ENCODE measurements around the gene EYA4.
"Not testable (repeated sequence)": the region's sequence is repeated elsewhere in the genome, so short reads cannot be mapped to it uniquely, and the experiment has no call there.

The EYA4 gene

DNA sequence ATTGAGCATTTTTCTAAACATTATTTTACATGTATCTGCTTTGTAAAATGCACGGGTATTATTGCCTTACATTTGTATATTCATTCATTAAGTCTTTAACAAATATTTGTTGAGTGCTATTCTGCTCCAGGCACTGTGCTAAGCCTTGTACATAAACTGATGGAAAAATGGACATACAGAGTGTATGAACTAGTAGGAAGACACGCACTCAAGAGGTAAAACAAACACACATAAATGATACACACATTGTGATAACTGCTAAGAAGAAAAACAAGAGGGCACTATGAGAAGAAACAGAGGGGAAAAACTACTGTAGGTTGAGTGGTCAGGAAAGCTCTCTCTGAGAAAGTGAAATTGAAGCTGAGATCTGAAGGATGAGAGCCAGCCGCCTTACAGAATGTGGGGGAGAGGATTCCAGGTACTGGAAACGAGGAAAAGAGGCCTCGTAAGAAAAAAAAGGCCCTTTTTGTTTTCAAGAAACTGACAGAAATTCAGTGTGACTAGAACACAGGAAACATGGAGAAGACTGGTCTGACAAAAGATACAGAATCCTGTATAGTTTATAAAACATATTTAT lies 117.5 kb downstream of the EYA4 start:
- no peak for DNase-seq

DNA sequence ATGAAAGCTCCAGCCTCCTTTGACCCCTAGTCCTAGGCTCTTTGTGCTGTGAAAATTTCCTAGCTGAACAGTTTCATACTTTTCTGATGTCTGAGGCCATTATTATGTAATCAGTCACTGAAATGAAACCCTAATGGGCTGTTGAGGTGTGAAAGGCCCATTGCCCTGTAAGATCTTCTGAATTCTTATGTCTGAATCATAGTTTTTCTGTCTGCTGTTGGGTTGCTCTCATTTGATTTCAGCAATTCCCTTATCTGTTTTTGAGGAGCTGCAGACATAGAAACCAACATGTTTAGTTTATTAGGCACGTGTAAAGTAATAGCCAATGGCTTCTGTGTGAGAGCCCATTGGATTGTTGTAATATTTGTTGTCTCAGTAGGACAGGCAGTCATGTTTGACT lies 118.1 kb downstream of the EYA4 start:
- no peak for DNase-seq

DNA sequence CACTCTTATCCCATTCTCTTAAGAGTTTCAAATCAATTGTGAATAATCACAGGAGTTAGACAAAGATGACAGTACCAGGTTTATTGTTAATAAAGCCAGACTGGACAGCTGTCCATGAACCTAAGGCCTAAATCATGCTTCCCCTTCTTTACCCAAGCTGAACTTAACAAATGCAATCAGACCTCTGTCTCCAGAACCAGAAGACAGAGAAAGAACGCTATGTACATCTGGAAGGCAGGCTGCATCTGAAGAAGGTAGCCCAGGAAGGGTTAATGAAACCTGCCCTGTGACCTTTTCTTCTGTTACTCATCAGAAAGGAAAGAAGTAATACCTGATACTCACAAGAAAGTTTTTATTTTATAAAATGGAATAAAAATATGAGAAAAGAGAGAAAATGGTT lies 118.6 kb downstream of the EYA4 start:
- no peak for DNase-seq

DNA sequence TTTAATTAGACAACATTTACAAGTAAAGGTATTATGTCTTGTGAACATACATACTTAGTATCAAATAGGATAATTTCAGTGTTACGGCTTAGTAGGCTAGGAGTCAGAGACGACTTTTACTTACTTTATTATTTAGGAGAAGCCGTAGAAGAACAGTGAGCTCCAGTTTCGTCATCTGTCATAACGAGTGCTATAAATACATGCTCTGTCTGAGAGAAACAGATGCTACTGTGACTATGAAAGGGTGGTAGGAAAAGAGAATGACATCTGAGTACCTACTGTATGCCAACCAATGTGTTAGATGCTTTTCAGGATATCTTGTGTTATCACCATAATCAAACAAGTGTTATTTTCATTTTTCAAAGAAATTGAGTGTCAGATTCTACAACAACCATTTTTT lies 119.0 kb downstream of the EYA4 start:
- DNase-seq: no peak

DNA sequence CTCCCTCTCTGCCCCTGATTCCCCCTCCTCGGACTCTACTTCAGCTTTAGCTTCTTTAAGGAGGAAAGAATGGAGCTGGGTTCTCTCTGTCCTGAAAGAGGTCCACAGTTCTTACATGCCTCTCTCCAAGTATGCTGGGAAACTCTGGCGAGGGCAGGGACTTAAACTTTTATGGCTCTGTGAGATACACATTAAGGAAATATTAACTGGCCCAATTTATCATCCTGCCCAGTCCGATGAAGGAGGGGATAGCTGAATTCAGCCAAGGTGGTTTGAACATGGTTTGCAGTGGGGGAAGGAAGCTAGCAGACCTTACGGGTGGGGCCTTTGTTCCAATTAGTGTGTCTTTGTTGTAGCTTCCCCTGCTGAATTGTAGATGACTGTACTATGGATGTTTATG lies 121.7 kb downstream of the EYA4 start:
- no peak for DNase-seq

DNA sequence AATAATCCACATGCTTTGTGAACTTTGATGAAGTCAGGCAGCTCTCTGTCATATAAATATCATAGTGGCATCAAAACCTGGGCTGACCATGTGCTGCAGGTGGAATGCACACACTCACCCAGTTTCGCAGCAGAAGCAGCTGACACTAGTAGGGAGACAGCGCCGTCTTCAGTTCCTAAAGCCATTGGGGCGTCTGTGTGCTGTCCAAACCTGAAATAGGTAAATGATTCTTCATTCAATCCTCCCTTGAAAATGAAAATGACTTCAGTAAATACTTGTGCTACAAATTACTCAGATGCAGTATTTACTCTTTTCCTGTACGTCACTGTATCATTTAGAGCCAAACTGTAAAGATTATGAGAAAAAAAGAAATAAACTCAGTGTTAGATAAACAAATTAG lies 127.5 kb downstream of the EYA4 start:
- no peak for DNase-seq

DNA sequence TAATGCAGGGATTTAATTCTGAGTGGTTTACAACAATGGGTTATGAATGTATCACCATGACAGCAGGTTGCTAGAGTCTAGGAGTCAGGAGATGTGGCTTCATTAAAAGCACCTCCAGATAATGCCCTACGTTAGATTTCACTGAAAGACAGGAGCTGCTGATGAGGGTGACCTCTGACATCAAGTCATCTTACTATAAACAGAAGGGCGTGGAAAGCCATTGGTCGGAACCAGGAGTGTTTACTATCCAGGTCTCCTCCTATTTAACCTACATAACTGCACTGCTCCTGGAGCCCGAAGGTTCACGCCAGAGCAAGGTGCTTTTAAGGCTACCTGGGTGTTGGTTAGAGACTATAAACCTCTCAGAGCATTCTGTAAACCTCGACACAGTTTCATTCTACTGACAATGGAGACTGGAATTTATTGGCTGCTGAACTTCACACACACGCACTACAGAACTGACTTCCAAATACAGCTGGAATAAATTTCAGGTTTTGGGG lies 128.7 kb downstream of the EYA4 start:
- no peak for DNase-seq

DNA sequence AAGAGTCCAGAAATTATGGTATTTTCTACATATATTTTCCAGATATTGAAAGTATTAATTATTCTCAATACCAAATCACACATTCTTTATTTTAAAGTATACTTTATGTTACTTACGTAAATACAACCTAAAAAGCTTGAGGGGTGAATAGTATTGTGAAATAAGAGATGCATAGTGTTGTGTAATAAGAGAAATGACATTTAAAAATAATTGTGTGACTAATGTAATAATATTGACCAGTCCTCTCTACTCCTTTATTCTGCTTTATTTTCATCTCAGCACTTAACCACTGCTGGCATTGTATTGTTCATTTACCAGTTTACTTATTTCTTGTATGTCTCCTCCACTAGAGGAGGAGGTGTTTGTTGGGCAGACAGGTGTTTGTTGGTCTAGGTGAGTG lies 135.6 kb downstream of the EYA4 start:
- no peak for DNase-seq

DNA sequence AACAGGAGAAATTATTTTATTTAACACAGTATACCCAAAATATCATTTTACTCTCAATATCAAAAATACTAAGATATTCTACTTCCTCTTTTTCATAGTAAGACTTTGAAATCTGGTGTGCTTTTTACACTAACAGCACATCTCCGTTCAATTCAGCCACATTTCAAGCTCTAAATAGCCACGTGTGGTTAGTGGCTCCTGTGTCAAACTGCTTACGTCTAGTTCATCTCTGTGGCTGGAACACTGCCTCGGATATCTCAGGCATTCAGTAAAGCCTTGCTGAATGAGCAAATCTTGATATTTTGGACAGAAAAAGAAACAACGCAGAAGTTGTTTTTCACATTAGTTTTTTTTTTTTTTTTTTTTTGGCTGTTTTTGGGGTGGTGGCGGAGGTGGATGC lies 136.1 kb downstream of the EYA4 start:
- no peak for DNase-seq

DNA sequence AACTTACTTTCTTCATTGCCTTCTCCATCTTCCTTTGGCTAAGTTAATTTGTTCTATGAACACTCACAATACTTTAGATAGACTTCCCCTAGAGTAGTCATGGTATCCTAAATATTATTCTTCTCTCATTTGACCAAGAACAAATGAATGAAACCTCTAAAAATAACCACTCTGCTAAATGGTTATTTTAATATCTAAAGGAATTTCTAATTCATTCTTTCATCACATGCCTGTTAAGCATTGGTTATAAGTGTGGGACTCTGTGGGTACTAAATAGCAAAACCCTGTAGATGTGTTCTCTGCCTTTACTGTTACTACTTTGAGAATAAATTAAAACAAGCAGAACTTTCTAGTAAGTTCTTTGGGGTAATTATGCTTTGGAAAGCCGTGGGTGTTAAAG lies 138.9 kb downstream of the EYA4 start:
- no peak for DNase-seq

DNA sequence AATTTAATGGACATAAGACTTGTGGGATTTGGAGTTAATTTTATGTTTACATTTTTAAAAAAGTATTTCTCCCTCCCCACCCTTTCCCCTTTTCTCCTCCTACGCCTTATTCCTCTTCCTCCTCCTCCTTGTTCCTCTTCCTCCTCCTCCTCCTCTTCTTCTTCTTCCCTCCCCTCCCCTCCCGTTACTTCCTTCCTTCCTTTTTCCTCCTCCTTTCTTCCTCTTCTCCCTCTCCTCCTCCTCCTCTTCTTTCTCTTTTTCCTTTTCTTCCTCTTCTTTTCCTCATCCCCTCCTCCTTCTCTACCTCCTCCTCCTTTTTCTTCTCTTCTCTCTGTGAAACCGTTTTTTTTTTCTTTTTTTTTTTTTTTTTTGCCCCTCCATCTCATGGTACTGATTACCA lies 139.6 kb downstream of the EYA4 start:
- no peak for DNase-seq

DNA sequence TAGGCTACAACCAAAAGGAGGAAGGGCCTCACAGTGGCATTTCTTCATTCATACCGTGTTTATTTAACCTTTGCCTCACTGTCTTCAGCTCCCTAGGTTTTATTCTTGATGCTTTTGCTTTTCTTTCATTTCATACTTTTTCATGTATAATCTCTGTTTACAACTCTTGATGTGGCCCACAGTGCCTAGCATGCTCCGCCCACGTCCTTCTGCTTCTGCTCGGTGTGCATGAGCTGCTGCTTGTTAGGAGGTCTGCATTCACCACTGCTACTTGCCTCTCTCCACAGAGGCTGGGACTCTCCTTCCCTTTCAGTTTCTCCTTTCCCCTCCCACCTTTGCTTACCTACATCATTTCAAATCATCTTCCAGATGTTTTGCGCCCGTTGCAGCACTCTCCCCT lies 147.6 kb downstream of the EYA4 start:
- DNase-seq: no peak

DNA sequence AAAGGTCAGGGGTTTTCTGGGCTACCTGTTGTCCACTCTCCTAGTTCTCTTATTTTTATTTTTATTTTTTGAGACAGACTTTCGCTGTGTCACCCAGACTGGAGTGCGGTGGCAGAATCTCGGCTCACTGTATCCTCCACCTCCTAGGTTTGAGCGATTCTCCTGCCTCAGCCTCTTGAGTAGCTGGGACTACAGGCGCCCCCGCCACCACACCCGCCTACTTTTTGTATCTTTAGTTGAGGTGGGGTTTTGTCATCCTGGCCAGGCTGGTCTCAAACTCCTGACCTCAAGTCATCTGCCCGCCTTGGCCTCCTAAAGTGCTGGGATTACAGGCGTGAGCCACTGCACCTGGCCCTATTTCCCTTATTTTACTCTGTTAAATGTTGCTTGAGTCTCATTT lies 149.0 kb downstream of the EYA4 start:
- no peak for DNase-seq

DNA sequence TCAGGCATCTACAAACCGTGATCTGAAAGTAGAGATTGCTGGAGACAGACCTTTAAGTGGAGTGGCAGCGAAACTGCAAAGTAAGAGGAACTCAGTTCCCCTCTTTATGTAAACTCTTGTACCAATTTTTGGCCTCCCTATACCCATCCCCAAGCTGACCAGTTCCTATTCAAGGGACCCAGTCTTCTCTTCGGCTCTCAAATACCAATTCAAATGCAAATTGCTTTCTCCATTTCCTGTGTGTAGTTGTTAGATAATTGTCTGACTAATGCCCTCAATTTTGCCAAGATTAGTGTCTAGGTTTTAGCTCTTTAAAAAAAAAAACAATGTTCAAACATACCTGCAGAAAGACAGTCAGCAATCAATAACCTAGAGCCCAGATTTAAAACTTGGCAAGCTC lies 150.9 kb downstream of the EYA4 start:
- no peak for DNase-seq

DNA sequence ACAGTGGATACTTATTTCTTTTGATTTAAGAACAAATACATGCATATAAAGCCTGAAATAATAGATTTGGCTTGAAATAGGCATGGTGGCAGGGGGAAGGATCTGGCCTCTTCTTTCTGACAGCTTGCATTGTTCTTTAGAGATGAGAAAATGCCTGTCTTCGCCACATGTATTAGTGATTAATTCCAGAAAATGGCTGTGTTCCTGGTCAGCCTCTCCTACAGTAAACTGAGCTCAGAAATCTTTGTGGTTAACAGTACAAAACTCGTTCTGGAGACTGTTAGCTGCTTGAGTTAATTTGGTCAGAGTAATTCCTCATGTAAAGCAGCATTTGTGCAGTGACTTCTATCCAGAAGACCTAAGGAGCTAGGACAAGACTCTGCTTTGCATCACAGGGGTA lies 151.5 kb downstream of the EYA4 start:
- no peak for DNase-seq

DNA sequence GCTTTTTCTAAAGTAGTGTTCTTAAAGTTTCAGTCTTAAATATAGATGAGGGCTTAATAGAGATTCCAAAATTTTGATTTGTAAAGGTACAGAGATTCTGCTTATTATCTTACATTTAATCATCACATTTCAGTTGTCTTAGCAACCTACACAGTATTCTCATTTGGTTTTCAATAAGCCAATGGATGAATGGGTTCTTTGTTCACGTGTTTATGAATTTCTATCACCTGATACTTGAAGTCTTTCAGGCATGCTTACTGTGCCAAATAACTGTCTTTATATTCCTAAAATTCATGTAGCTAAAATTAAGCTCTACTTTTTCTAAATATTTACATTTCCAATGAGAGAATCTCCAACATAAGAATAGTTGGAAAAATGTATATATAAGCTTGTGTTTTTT lies 152.7 kb downstream of the EYA4 start:
- no peak for DNase-seq

DNA sequence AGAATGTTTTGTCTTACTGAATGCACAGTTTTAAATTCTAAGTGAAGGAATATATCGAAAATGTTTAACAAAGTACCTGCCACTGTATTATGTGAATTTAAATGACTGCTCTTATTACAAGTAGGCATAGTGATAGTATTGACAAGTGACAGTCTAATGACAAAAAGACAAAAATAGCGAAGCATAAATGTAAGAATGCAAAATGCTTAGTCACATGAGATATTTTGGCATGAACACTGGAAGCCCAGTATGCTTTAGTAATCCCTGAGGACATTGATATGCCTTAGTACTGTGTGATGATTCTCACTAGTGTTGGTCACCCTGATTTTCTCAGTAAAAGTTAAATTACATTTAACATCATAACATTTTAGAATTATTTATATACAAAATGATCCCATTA lies 153.5 kb downstream of the EYA4 start:
- DNase-seq: no peak

DNA sequence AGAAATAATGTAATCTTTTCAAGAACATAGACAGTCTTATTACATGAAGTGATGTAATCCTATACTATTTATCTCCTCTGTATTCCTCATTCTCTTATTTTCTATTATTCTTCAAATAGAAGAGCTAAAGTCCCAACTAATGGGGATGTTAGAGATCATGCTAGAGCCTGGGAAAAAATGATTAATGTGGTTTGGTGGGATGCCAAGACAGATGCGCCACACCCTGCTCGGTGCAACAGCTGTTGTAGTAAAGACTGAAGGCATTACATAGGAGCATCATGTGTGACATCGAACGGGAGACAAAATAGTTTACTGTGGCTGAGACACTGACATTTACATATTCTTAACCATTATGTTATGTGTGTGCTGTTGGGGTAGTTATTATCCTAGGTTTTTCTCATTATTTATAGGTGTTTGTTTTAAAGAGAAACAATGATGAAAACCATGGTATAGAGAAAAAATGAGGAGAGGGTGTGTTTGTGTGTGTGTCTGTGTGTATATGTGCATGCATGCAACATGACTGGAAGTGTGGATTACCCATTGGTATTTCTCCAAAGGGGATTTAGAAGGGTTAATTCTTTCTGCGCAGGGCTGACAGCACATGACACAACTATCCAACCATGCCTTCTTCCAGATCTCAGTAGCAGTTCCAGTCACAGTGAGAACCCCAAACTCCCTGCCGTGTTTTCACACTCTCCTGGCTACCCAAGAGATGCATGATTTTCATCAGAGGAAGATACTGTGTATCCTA lies 155.3 kb downstream of the EYA4 start:
- DNase-seq: no peak

DNA sequence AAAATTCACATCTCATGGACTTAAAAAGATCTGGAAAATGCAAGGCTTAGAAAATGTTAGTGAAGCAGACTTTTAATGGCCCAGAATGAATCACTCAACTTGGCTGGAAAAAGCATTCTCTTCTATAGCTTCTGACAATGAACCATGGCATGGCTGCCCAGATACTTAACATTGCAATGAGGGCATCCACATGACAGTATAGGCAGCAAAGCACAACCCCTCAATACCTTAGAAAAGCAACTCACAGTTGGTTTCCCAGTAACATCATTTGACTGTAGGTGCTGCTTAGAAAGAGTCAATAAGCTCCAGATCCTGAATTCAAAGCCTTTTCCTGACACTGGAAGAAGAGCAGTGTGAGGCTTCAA lies 155.8 kb downstream of the EYA4 start:
- no peak for DNase-seq

DNA sequence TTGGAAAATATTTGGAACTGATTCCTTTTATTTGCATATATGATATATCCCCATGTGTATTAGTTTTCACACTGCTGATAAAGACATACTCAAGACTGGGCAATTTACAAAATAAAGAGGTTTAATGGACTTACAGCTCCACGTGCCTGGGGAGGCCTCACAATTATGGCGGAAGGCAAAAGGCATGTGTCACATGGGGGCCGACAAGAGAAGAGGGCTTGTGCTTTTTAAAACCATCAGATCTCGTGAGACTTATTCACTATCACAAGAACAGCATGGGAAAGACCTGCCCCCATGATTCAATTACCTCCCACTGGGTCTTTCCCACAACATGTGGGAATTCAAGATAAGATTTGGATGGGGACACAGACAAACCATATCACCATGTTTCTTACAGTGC lies 156.4 kb downstream of the EYA4 start:
- not testable (repeated sequence) for DNase-seq

DNA sequence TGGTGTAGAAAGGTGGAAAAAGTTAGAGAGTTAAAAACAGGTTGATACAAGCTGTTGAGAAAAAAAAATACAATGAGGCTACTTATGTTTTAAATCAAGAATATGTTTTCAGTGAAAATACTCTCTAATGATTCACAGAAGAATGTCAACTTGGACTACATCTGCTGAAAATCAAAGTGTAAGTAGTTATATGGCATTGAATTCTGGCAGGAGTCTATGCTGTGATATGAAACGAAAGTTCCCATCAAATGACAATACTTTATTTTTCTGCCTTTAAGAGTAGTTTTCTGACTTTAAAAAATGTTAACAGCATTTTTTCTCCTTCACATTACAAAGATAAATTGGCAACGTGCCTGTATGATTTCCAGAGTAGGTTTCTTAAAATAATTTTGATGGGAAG lies 158.3 kb downstream of the EYA4 start:
- no peak for DNase-seq

DNA sequence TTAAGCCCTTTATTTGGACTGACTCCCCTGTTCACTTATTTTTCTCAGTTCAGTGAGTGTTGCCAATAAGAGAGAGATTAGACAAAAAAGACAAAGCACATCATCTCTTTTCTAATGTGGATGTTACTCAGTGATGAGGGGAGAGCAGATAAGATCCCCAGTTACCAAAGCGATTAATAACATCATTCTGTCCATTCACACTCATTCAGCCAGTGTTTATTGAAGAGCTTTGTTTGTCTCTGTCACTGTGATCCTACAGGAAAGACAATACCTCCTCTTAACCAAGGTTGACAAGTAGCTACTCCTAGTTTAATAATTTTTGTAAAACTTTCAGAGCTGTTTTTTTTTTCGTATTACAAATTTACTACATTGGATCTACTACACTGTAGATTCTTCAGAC lies 163.0 kb downstream of the EYA4 start:
- DNase-seq: no peak

DNA sequence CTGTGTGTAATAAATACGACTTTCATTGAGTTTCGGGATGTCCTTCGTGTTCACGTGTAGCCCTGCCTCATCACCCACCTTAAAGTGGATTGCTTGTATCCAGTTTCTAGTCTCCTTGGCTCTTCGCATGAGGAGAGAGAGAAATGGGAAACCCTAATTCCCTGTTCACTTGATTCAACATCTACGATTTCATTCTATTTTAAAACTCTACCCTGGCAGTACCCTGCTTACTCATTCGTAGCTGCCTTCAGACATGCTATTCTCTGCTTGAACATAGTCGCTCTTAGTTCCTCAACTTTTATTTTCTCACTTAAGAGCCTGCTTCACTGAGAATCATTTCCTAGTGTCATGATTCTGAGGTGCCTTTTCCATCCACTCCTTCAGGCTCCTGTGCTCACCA lies 163.6 kb downstream of the EYA4 start:
- DNase-seq: no peak

DNA sequence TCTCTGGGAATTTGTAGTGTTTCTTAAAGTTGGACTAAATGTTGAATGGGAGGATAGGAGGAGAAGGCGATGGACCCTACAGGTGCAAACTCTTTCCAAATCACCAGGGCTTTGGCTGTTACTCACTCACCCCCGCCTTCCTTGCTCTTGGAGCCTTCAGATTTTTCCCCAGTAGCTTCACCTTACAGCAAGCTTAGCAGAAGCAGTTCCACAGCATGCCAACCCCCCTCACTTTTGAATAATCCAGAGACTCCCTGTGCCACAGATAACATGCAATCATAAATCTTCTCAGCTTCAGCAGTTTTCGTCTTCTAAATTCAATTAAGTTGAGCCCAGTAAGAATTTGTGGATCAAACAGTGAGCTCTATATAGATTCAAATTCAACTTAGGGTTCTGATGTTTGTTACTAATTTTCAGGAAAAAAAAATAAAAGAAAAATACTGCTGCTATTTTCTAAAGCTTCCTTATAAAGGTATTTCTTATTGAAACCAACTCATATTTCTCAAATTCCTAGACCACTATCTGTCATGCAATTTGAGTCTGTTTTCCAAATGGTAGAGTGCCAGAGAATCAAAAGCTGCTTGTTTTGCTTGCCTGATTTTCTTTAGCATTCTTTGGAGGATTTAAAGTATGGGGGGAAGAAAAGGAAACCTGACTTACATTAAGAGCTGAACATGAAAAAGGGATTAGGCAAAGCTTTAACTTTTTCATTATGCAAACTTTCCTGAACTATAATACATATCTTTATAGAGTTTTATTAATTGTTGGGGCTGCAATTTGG lies 166.4 kb downstream of the EYA4 start:
- DNase-seq: no peak
